22Rv1 (cell line): Measurements from ENCODE around the gene MTPN.

Experiments used
- CTCF ChIP-seq: fragments of 450-650 bp; IDR thresholded peaks from 2 replicates; pipeline ENCODE4 v1.5.1; 2017; ENCODE audit warnings: mild to moderate bottlenecking
- ZFX ChIP-seq: fragments of 450-650 bp; IDR thresholded peaks from 2 replicates; pipeline ENCODE4 v1.6.1; 2017; ENCODE audit warnings: antibody characterized with exemption, borderline replicate concordance

DNA sequence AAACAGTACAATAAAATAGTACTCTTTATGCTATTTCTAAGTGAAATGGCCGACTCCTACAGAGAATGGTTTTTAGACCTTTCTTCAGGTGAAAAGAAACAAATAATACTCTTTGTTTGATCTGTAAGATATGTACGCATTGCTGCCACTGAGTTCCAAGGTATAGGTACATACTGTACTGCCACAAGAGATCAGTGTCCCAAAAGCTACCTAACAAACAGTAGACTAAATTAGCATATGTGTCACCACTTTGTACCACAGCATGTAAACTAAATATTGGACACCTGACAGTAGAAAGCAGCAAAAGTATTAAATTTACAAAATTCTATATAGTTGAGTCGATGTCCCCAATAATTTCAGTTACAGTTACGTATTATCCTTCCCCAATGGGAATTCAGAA is 14.4 kb downstream of the MTPN start:
- TF ChIP-seq CTCF = no peak
- TF ChIP-seq ZFX = no peak
